Natural killer cell treated with Interleukin-12 subunit alpha and Interleukin-12 subunit beta and Interleukin-15 and Interleukin-18, amount 100 ng/mL, for 72 hours (primary cell): ENCODE results near the gene AGBL1. TPM values are rescaled to one million over a fixed set of nuclear protein-coding genes. Genes with fewer than 3 reads are reported as not detected.
"Not testable (repeated sequence)": the region's sequence is repeated elsewhere in the genome, so short reads cannot be mapped to it uniquely, and the experiment has no call there.

Source experiments
- ATAC-seq, 2 donors: fragments of 150-1000 bp; cut with Tn5 transposase in 1 of 2; sonication (Bioruptor Pico), chemical (Tn5 transposase) in 1 of 2; 2 replicates each; pipeline ENCODE4 v1.10.0; 2021
- DNase-seq: peaks from one replicate; pipeline ENCODE4 v3.0.0; 2022; ENCODE audit warnings: low spot score
- H3K27ac Mint-ChIP-seq, 2 donors: 1 replicate in 1 of 2; 2 replicates in 1 of 2; pipeline ENCODE4 v1.8.0; 2022; ENCODE audit warnings: mixed read lengths in 2 of 2, mild to moderate bottlenecking in 1 of 2, moderate library complexity in 1 of 2
- H3K27me3 Mint-ChIP-seq, 2 donors: 1 replicate in 1 of 2; 2 replicates in 1 of 2; pipeline ENCODE4 v1.8.0; 2022; ENCODE audit warnings: mixed read lengths in 2 of 2
- H3K36me3 Mint-ChIP-seq: one replicate; pipeline ENCODE4 v1.8.0; 2022; ENCODE audit warnings: mixed read lengths
- H3K4me1 Mint-ChIP-seq, 2 donors: 1 replicate in 1 of 2; 2 replicates in 1 of 2; pipeline ENCODE4 v1.8.0; 2022; ENCODE audit warnings: low read depth in 2 of 2, mixed read lengths in 2 of 2, mild to moderate bottlenecking in 1 of 2
- H3K4me3 Mint-ChIP-seq: one replicate; pipeline ENCODE4 v1.8.0; 2022; ENCODE audit warnings: mixed read lengths
- H3K9me3 Mint-ChIP-seq: 2 replicates; pipeline ENCODE4 v1.8.0; 2022; ENCODE audit warnings: mixed read lengths
- total RNA-seq, 2 donors: library from RNA; stranded (reverse); gene quantifications; one replicate each; pipeline ENCODE4 v1.2.3, GENCODE V29; 2022

Gene AGBL1
- total RNA-seq, 2 donors from 2014 or later = not detected

- Mint-ChIP-seq H3K9me3 (peaks cover 5% of the 10 kb centered on the region), H3K4me1 (no peaks in the 10 kb centered on the region), H3K27me3 (peaks cover 3 to 10% of the 10 kb centered on the region in 2 donors), H3K27ac (no peak overlapping the region), H3K4me3 (no peak overlapping the region), H3K36me3 (no peaks in the 10 kb centered on the region)
- DNase-seq = no peak
- no peak for ATAC-seq
Measured at GRCh38 chr15:86491118-86491517, 411.4 kb downstream of the AGBL1 start.

DNA sequence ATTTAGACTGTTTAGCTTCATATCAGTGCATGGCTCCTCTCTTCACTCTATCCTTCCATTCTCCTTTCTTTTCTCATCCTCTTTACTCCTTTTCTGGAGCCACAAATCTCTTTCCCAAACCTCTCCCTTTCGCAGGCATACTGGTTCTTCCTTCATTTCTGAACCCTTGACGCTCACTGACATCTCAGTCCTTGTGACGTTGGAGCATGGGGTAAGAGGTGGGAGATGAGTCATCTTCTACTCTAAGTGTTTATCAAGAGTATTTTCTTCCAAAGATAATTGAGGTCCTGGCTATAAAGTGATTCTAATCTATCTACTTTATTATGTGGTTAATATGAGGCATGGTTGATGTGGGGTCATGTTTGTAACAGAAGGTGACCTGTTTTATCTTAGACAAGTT, 414.2 kb downstream of the AGBL1 start:
- H3K36me3 Mint-ChIP-seq = no peaks in the 10 kb centered on the region
- H3K9me3 Mint-ChIP-seq = peaks cover 6% of the 10 kb centered on the region
- H3K27ac Mint-ChIP-seq = no peak overlapping the region
- peaks cover 4 to 10% of the 10 kb centered on the region in 2 donors for H3K27me3 Mint-ChIP-seq
- no peak for ATAC-seq
- DNase-seq = no peak
- H3K4me3 Mint-ChIP-seq = no peak overlapping the region
- H3K4me1 Mint-ChIP-seq = no peaks in the 10 kb centered on the region

DNA sequence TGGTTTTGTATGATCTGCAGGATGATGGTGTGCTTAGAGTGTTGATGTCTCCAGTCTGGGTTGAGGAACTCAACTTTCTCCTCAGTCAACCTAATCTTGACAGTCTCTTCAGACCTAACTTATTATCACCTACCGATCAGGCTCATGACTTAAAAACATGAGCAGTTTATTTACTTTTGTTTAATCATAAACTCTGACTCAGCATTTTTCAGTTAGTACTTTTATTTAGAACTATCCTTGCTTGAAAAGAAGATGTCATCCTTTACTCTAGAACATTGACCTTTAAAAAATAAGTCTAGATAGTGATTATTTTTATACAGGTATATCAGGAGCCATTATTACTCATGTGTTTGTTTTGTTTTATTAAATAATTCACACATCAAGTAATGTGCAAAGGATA, 414.8 kb downstream of the AGBL1 start:
- H3K4me3 Mint-ChIP-seq = no peak overlapping the region
- H3K27ac Mint-ChIP-seq = no peak overlapping the region
- H3K27me3 Mint-ChIP-seq = peaks cover 4 to 10% of the 10 kb centered on the region in 2 donors

GRCh38 chr15:86502301-86502700, 422.6 kb downstream of the AGBL1 start:
- DNase-seq = no peak
- Mint-ChIP-seq H3K4me3 (no peak overlapping the region), H3K9me3 (peaks cover 5% of the 10 kb centered on the region), H3K27ac (no peak overlapping the region), H3K27me3 (peaks cover 0 to 6% of the 10 kb centered on the region in 2 donors), H3K4me1 (no peaks in the 10 kb centered on the region), H3K36me3 (no peaks in the 10 kb centered on the region)
- ATAC-seq = no peak

More for the DNA sequence above, 414.8 kb downstream of the AGBL1 start:
- H3K4me1 Mint-ChIP-seq = no peaks in the 10 kb centered on the region
- peaks cover 6% of the 10 kb centered on the region for H3K9me3 Mint-ChIP-seq
- DNase-seq (no peak), ATAC-seq (no peak)
- no peaks in the 10 kb centered on the region for H3K36me3 Mint-ChIP-seq

- no peak overlapping the region for H3K27ac Mint-ChIP-seq
- DNase-seq (no peak), ATAC-seq (no peak)
- H3K36me3 Mint-ChIP-seq = no peaks in the 10 kb centered on the region
- no peaks in the 10 kb centered on the region for H3K4me1 Mint-ChIP-seq
- peaks cover 8% of the 10 kb centered on the region for H3K9me3 Mint-ChIP-seq
- H3K27me3 Mint-ChIP-seq = peaks cover 0 to 16% of the 10 kb centered on the region in 2 donors
- H3K4me3 Mint-ChIP-seq = no peak overlapping the region
Measured at GRCh38 chr15:86505951-86506350, 426.3 kb downstream of the AGBL1 start.

- no peaks in the 10 kb centered on the region for H3K4me1 Mint-ChIP-seq
- H3K27ac Mint-ChIP-seq = no peak overlapping the region
- H3K4me3 Mint-ChIP-seq = no peak overlapping the region
- ATAC-seq (no peak), DNase-seq (no peak)
- no peaks in the 10 kb centered on the region for H3K36me3 Mint-ChIP-seq
- peaks cover 8% of the 10 kb centered on the region for H3K9me3 Mint-ChIP-seq
- peaks cover 0 to 16% of the 10 kb centered on the region in 2 donors for H3K27me3 Mint-ChIP-seq
Measured at GRCh38 chr15:86506401-86506800, 426.7 kb downstream of the AGBL1 start.

- DNase-seq (no peak), ATAC-seq (no peak)
- no peaks in the 10 kb centered on the region for H3K4me1 Mint-ChIP-seq
- H3K27me3 Mint-ChIP-seq = peaks cover 10 to 16% of the 10 kb centered on the region in 2 donors
- no peak overlapping the region for H3K4me3 Mint-ChIP-seq
- no peak overlapping the region for H3K27ac Mint-ChIP-seq
- peaks cover 6% of the 10 kb centered on the region for H3K9me3 Mint-ChIP-seq
- H3K36me3 Mint-ChIP-seq = no peaks in the 10 kb centered on the region
Measured at GRCh38 chr15:86515625-86516024, 436.0 kb downstream of the AGBL1 start.

GRCh38 chr15:86522721-86523120, 443.1 kb downstream of the AGBL1 start:
- no peak overlapping the region for H3K27ac Mint-ChIP-seq
- H3K36me3 Mint-ChIP-seq = no peaks in the 10 kb centered on the region
- DNase-seq = no peak
- no peaks in the 10 kb centered on the region for H3K4me1 Mint-ChIP-seq
- ATAC-seq = no peak
- H3K9me3 Mint-ChIP-seq = peaks cover 4% of the 10 kb centered on the region
- H3K4me3 Mint-ChIP-seq = no peak overlapping the region
- H3K27me3 Mint-ChIP-seq = peaks cover 1 to 13% of the 10 kb centered on the region in 2 donors

DNA sequence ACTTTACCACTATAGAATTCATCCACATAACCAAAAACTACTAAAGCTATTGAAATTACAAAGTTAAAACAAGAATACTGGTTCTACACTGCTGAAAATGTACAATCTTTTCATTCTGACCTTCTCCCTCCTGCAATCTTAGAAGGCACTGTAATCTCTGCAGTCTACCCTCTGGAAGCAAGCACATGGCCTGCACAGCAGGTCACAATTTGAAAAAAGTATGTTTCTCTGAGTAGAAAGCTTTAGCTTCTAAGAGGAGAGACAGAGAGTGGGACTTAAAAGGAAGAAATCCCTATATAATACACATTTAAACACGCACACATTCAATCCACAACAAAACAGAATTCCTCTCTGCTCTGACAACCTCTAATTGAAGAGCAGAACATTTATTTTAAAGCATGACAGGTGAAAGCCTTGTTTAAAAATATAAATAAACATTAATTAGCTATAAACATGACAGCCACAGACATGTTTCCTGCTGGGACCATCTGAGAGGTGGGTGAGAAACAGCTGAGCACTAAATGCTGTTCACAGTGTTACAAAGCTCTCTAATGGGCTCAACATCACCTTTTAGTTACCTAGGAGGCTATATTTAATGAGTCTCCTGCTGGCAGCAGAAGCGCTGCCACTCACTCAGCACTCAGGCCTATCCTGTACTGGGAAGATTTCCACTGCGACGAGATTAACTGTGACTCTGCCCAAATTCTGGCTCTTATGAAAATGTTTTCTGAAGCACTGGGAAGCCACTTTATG, 447.4 kb downstream of the AGBL1 start:
- Mint-ChIP-seq H3K4me1 (no peaks in the 10 kb centered on the region), H3K27me3 (peaks cover 0 to 6% of the 10 kb centered on the region in 2 donors), H3K4me3 (no peak overlapping the region), H3K36me3 (no peaks in the 10 kb centered on the region), H3K27ac (no peak overlapping the region), H3K9me3 (peaks cover 4% of the 10 kb centered on the region)
- DNase-seq = no peak
- no peak for ATAC-seq

GRCh38 chr15:86528094-86528493, 448.4 kb downstream of the AGBL1 start:
- not testable (repeated sequence) for H3K4me3 Mint-ChIP-seq, H3K36me3 Mint-ChIP-seq, H3K27ac Mint-ChIP-seq, DNase-seq, H3K9me3 Mint-ChIP-seq, H3K27me3 Mint-ChIP-seq, ATAC-seq, H3K4me1 Mint-ChIP-seq

DNA sequence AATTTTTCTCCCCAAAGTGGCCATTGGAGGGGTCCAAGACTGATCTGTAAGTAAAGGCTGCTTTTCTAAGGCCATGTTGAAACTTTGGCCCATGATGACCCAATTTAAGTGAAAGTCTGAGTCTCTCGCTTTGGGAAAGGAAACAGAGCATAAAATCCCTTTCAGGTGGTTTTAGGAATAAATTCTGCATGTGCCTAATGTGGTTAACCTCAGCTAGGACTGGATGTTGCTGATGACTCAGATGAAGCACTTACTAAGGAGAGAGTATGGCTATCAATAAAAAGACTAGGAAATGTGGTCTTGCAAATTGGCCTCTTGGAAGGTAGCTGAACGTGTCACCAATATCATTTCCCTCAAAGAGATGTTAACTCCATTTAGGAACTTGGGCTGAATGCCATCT, 458.5 kb downstream of the AGBL1 start:
- no peaks in the 10 kb centered on the region for H3K36me3 Mint-ChIP-seq
- no peaks in the 10 kb centered on the region for H3K4me1 Mint-ChIP-seq
- no peaks in the 10 kb centered on the region for H3K27me3 Mint-ChIP-seq
- DNase-seq (no peak), ATAC-seq (no peak)
- H3K9me3 Mint-ChIP-seq = no peaks in the 10 kb centered on the region
- H3K4me3 Mint-ChIP-seq = no peak overlapping the region
- H3K27ac Mint-ChIP-seq = no peak overlapping the region

GRCh38 chr15:86540840-86541467, 461.3 kb downstream of the AGBL1 start:
- Mint-ChIP-seq H3K9me3 (peaks cover 8% of the 10 kb centered on the region), H3K36me3 (peaks cover 5% of the 10 kb centered on the region), H3K4me3 (no peak overlapping the region), H3K27me3 (peaks cover 4 to 8% of the 10 kb centered on the region in 2 donors), H3K27ac (no peak overlapping the region), H3K4me1 (no peaks in the 10 kb centered on the region)
- ATAC-seq = no peak
- no peak for DNase-seq

DNA sequence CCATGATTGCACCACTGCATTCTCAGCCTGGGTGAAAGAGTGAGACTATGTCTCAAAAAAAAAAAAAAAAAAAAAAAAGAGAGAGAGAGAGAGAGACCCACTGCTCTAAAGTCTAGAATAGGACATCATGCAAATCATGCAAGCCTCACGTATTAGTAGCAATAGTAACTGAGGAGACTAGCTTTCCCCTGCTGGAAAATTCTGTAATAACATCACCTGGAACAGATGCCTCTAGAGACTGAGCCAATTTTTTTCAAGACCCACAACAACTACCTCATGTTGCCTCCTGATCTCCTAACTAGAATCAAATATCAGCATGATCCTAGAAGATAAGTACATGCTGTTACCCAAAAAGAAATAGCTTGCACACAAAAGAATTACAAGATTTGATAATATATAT, 461.9 kb downstream of the AGBL1 start:
- Mint-ChIP-seq H3K4me3 (no peak overlapping the region), H3K36me3 (peaks cover 5% of the 10 kb centered on the region), H3K27ac (no peak overlapping the region), H3K9me3 (peaks cover 8% of the 10 kb centered on the region), H3K27me3 (peaks cover 5 to 8% of the 10 kb centered on the region in 2 donors), H3K4me1 (no peaks in the 10 kb centered on the region)
- ATAC-seq = no peak
- DNase-seq = no peak

DNA sequence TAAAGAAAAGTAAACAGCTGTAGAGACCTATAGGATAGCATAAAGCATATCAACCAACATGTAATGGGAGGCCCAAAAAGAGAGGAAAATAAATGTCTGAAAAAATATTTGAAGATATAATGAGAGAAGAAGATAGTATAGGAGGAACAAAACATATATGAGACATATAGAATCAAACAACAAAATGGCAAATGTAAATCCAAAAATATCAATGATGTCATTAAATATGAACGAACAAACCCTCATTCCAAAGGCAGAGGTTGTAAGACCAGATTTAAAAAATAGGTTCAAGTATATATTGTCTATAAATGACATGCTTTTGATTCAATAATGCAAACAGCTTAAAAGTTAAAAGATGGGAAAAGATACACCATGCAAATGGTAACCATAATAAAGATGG, 470.4 kb downstream of the AGBL1 start:
- Mint-ChIP-seq H3K9me3 (peaks cover 5% of the 10 kb centered on the region), H3K36me3 (peaks cover 5% of the 10 kb centered on the region), H3K27ac (no peak overlapping the region), H3K27me3 (peaks cover 10 to 12% of the 10 kb centered on the region in 2 donors), H3K4me1 (no peaks in the 10 kb centered on the region), H3K4me3 (no peak overlapping the region)
- ATAC-seq (no peak), DNase-seq (no peak)
